ENCODE data around the gene TTC16. TPM values are rescaled to one million over a fixed set of nuclear protein-coding genes. Genes with fewer than 3 reads are reported as not detected.

The TTC16 gene
- total and polyA plus RNA-seq, 2 donors (not counting 1 experiment from before 2014, with no cell fraction given) = 0.25 TPM; not detected in 1

GRCh38 chr9:127680846-127681245 is 35.0 kb upstream of the TTC16 start:
- CTCF ChIA-PET = interaction anchor here (0.6 kb wide), 1 partner anchor 91 kb away, joined by 3 read pairs; no protein-coding TSS in a partner anchor
- H3K27me3 ChIP-seq (replicated peaks in 1 of 4; ENCODE audit: control extremely low read depth in 1 of 4, control insufficient read depth in 3 of 4, insufficient read depth in 4 of 4, low read length in 3 of 4) = peaks cover 0 to 4% (median 0%) of the 10 kb centered on the region in 4 experiments
- H3K4me2 ChIP-seq (replicated peaks; ENCODE audit: low read depth, low read length, poor library complexity, severe bottlenecking) = no peak overlapping the region
- H3K9me3 Mint-ChIP-seq (ENCODE audit: insufficient read depth) = no peaks in the 10 kb centered on the region
- H3K4me3 ChIP-seq (ENCODE audit: control extremely low read depth in 1 of 5, extremely low read depth in 1 of 5, insufficient read depth in 1 of 5, low read depth in 2 of 5, low read length in 4 of 5) = no peak overlapping the region
- H3K4me3 Mint-ChIP-seq = no peak overlapping the region
- intact Hi-C loops (cut with micrococcal nuclease) = no loop called here
- no peaks in the 10 kb centered on the region for H3K36me3 ChIP-seq (replicated peaks in 1 of 2; ENCODE audit: control extremely low read depth in 1 of 2, control insufficient read depth in 1 of 2, extremely low read depth in 1 of 2, insufficient read depth in 2 of 2, low read length in 1 of 2)
- ATAC-seq (ENCODE audit: low read depth) (no peak), DNase-seq (no peak)
- 88% methylated on average over 9 of the region's 9 CpGs for WGBS (ENCODE audit: insufficient coverage)
- H3K9ac ChIP-seq (ENCODE audit: low read length) = no peak overlapping the region
- H3K27me3 Mint-ChIP-seq = peaks cover 20% of the 10 kb centered on the region
- H4K20me1 ChIP-seq (ENCODE audit: control insufficient read depth, insufficient read depth, low read length, poor library complexity, severe bottlenecking) = no peaks in the 10 kb centered on the region
- no peaks in the 10 kb centered on the region for H3K4me1 ChIP-seq (ENCODE audit: control insufficient read depth in 2 of 2, insufficient read depth in 2 of 2, low read length in 2 of 2)
- TF ChIP-seq CTCF (IDR thresholded peaks at IDR 0.05) = no peak
- no peak for TF ChIP-seq EZH2 (IDR thresholded peaks at IDR 0.05; ENCODE audit: borderline replicate concordance, insufficient read depth, low read depth, low read length, poor library complexity, severe bottlenecking)
- POLR2A ChIA-PET = no interaction called here
- no peaks in the 10 kb centered on the region for H3K4me1 Mint-ChIP-seq
- no peaks in the 10 kb centered on the region for H3K79me2 ChIP-seq (ENCODE audit: control insufficient read depth, insufficient read depth, low read length)
- H3K27ac ChIP-seq (ENCODE audit: low read length in 2 of 2) = no peak overlapping the region
- no peak overlapping the region for H2AFZ ChIP-seq (ENCODE audit: insufficient read depth, low read depth, low read length, poor library complexity, severe bottlenecking)
- H3K9me3 ChIP-seq (ENCODE audit: control extremely low read depth in 1 of 3, control insufficient read depth in 2 of 3, insufficient read depth in 1 of 3, low read length in 2 of 3) = no peaks in the 10 kb centered on the region
- H3K27ac Mint-ChIP-seq = no peak overlapping the region

- ATAC-seq (ENCODE audit: low read depth) = no peak
- Histone ChIP-seq H2AFZ (ENCODE audit: insufficient read depth, low read depth, low read length, poor library complexity, severe bottlenecking) (no peak overlapping the region), H3K36me3 (replicated peaks in 1 of 2; ENCODE audit: control extremely low read depth in 1 of 2, control insufficient read depth in 1 of 2, extremely low read depth in 1 of 2, insufficient read depth in 2 of 2, low read length in 1 of 2) (no peaks in the 10 kb centered on the region), H3K4me3 (ENCODE audit: control extremely low read depth in 1 of 5, extremely low read depth in 1 of 5, insufficient read depth in 1 of 5, low read depth in 2 of 5, low read length in 4 of 5) (no peak overlapping the region), H3K9me3 (ENCODE audit: control extremely low read depth in 1 of 3, control insufficient read depth in 2 of 3, insufficient read depth in 1 of 3, low read length in 2 of 3) (no peaks in the 10 kb centered on the region), H3K27ac (ENCODE audit: low read length in 2 of 2) (no peak overlapping the region), H3K4me1 (ENCODE audit: control insufficient read depth in 2 of 2, insufficient read depth in 2 of 2, low read length in 2 of 2) (no peaks in the 10 kb centered on the region), H3K79me2 (ENCODE audit: control insufficient read depth, insufficient read depth, low read length) (no peaks in the 10 kb centered on the region), H4K20me1 (ENCODE audit: control insufficient read depth, insufficient read depth, low read length, poor library complexity, severe bottlenecking) (no peaks in the 10 kb centered on the region), H3K9ac (ENCODE audit: low read length) (no peak overlapping the region), H3K4me2 (replicated peaks; ENCODE audit: low read depth, low read length, poor library complexity, severe bottlenecking) (no peak overlapping the region), H3K27me3 (replicated peaks in 1 of 4; ENCODE audit: control extremely low read depth in 1 of 4, control insufficient read depth in 3 of 4, insufficient read depth in 4 of 4, low read length in 3 of 4) (peaks cover 0 to 4% (median 0%) of the 10 kb centered on the region in 4 experiments)
- no peak for DNase-seq
- Mint-ChIP-seq H3K4me1 (no peaks in the 10 kb centered on the region), H3K27me3 (peaks cover 17% of the 10 kb centered on the region), H3K27ac (no peak overlapping the region), H3K4me3 (no peak overlapping the region), H3K9me3 (ENCODE audit: insufficient read depth) (no peaks in the 10 kb centered on the region)
- WGBS (ENCODE audit: insufficient coverage) = 89% methylated on average over 16 of the region's 23 CpGs
- ChIA-PET POLR2A (no interaction called here), CTCF (no interaction called here)
- TF ChIP-seq CTCF (IDR thresholded peaks at IDR 0.05) = no peak
- TF ChIP-seq EZH2 (IDR thresholded peaks at IDR 0.05; ENCODE audit: borderline replicate concordance, insufficient read depth, low read depth, low read length, poor library complexity, severe bottlenecking) = no peak
- intact Hi-C loops (cut with micrococcal nuclease) = no loop called here
These were observed 33.3 kb upstream of the TTC16 start for GRCh38 chr9:127682351-127683136.
